Stimulated activated CD8-positive, alpha-beta memory T cell treated with anti-CD3 and anti-CD28 coated beads, Interleukin-15, amount 100 ng/mL, for 1 hour (primary cell): Measurements from ENCODE around the gene ARHGEF10L.
"Not testable (repeated sequence)": the region's sequence is repeated elsewhere in the genome, so short reads cannot be mapped to it uniquely, and the experiment has no call there.

ENCODE experiments used
- DNase-seq: peaks from one replicate; pipeline ENCODE4 v3.0.0-alpha.2; 2020; ENCODE audit warnings: low read depth

ARHGEF10L gene

GRCh38 chr1:17739050-17739449 lies 199.6 kb downstream of the ARHGEF10L start:
- no peak for DNase-seq

GRCh38 chr1:17741052-17741451 lies 201.6 kb downstream of the ARHGEF10L start:
- no peak for DNase-seq

- no peak for DNase-seq
These were observed 203.1 kb downstream of the ARHGEF10L start for GRCh38 chr1:17742583-17742982.

GRCh38 chr1:17743008-17743647 lies 203.6 kb downstream of the ARHGEF10L start:
- DNase-seq = no peak

- no peak for DNase-seq
These were observed 204.4 kb downstream of the ARHGEF10L start for GRCh38 chr1:17743925-17744324.

- DNase-seq = no peak
These were observed 205.4 kb downstream of the ARHGEF10L start for GRCh38 chr1:17744666-17745478.

GRCh38 chr1:17745479-17745955 lies 206.0 kb downstream of the ARHGEF10L start:
- no peak for DNase-seq

GRCh38 chr1:17746281-17746680 lies 206.8 kb downstream of the ARHGEF10L start:
- DNase-seq = not testable (repeated sequence)

GRCh38 chr1:17746920-17747319 lies 207.4 kb downstream of the ARHGEF10L start:
- DNase-seq = no peak
